H9 (cell line): ENCODE measurements around the gene FAM83C. TPM values are rescaled to one million over a fixed set of nuclear protein-coding genes. Genes with fewer than 3 reads are reported as not detected.

Experiments used
- DNase-seq: peaks from one replicate; pipeline ENCODE4 v3.0.0-alpha.2; 2017
- H2AFZ ChIP-seq: one replicate; pipeline ENCODE4 v1.6.1; 2013; ENCODE audit warnings: mild to moderate bottlenecking, low read length, control low read depth, moderate library complexity
- H2AK5ac ChIP-seq: 2 replicates; pipeline ENCODE4 v1.6.1; 2013; ENCODE audit warnings: low read length, control low read depth, mixed read lengths; ENCODE audit not compliant: insufficient read length
- H2BK120ac ChIP-seq: one replicate; pipeline ENCODE4 v1.6.1; 2013; ENCODE audit warnings: low read depth, mild to moderate bottlenecking, low read length, control low read depth, inconsistent platforms; ENCODE audit not compliant: poor library complexity, severe bottlenecking
- H2BK12ac ChIP-seq: 2 replicates; pipeline ENCODE4 v1.6.1; 2013; ENCODE audit warnings: low read length, control low read depth, mixed read lengths, low read depth; ENCODE audit not compliant: insufficient read length
- H2BK15ac ChIP-seq: 2 replicates; pipeline ENCODE4 v1.6.1; 2013; ENCODE audit warnings: low read depth, low read length, control low read depth
- H2BK20ac ChIP-seq: one replicate; pipeline ENCODE4 v1.6.1; 2013; ENCODE audit warnings: low read depth, mild to moderate bottlenecking, low read length, control low read depth, inconsistent platforms; ENCODE audit not compliant: poor library complexity, severe bottlenecking
- H2BK5ac ChIP-seq: 2 replicates; pipeline ENCODE4 v1.6.1; 2013; ENCODE audit warnings: low read length, control low read depth, mixed read lengths; ENCODE audit not compliant: insufficient read length
- H3K14ac ChIP-seq: 2 replicates; pipeline ENCODE4 v1.6.1; 2013; ENCODE audit warnings: low read length, control low read depth; ENCODE audit not compliant: insufficient read depth
- H3K18ac ChIP-seq: 2 replicates; pipeline ENCODE4 v1.6.1; 2013; ENCODE audit warnings: low read depth, mild to moderate bottlenecking, mixed read lengths, low read length, control low read depth; ENCODE audit not compliant: insufficient read length
- H3K23ac ChIP-seq: 2 replicates; pipeline ENCODE4 v1.6.1; 2013; ENCODE audit warnings: low read length, control low read depth, mixed read lengths, low read depth; ENCODE audit not compliant: insufficient read length
- H3K23me2 ChIP-seq: 2 replicates; pipeline ENCODE4 v1.6.1; 2013; ENCODE audit warnings: low read depth, mild to moderate bottlenecking, mixed read lengths, low read length, control low read depth; ENCODE audit not compliant: insufficient read length, poor library complexity, severe bottlenecking
- H3K27ac ChIP-seq: 2 replicates; pipeline ENCODE4 v1.5.1; 2013; ENCODE audit warnings: low read length, control low read depth, mixed read lengths, low read depth; ENCODE audit not compliant: insufficient read length
- H3K27me3 ChIP-seq: 2 replicates; pipeline ENCODE4 v1.6.1; 2013; ENCODE audit warnings: low read length, control low read depth, inconsistent platforms; ENCODE audit not compliant: insufficient read depth
- H3K4ac ChIP-seq: 2 replicates; pipeline ENCODE4 v1.6.1; 2013; ENCODE audit warnings: low read depth, mild to moderate bottlenecking, control low read depth, inconsistent platforms, low read length, moderate library complexity
- H3K4me1 ChIP-seq: 2 replicates; pipeline ENCODE4 v1.6.1; 2013; ENCODE audit warnings: low read length, control low read depth, inconsistent platforms; ENCODE audit not compliant: insufficient read depth
- H3K4me2 ChIP-seq: 2 replicates; pipeline ENCODE4 v1.6.1; 2013; ENCODE audit warnings: low read length, control low read depth, mixed read lengths; ENCODE audit not compliant: insufficient read length, insufficient read depth
- H3K56ac ChIP-seq: 2 replicates; pipeline ENCODE4 v1.6.1; 2013; ENCODE audit warnings: low read depth, mild to moderate bottlenecking, mixed read lengths, low read length, control low read depth; ENCODE audit not compliant: insufficient read length
- H3K79me1 ChIP-seq: 2 replicates; pipeline ENCODE4 v1.6.1; 2013; ENCODE audit warnings: low read depth, mild to moderate bottlenecking, moderate library complexity, low read length, control low read depth, inconsistent platforms; ENCODE audit not compliant: insufficient read depth, poor library complexity, severe bottlenecking
- H3K79me2 ChIP-seq: 2 replicates; pipeline ENCODE4 v1.6.1; 2013; ENCODE audit warnings: low read length, control low read depth, inconsistent platforms; ENCODE audit not compliant: insufficient read depth
- H3K9ac ChIP-seq: 2 replicates; pipeline ENCODE4 v1.6.1; 2013; ENCODE audit warnings: low read length, control low read depth, mixed read lengths; ENCODE audit not compliant: insufficient read length; ENCODE audit errors: extremely low read depth
- H3K9me3 ChIP-seq: one replicate; pipeline ENCODE4 v1.6.1; 2013; ENCODE audit warnings: low read depth, low read length, inconsistent platforms; ENCODE audit not compliant: control insufficient read depth
- H3T11ph ChIP-seq: one replicate; pipeline ENCODE4 v1.6.1; 2013; ENCODE audit warnings: mild to moderate bottlenecking, low read length, control low read depth, inconsistent platforms
- H4K20me1 ChIP-seq: one replicate; pipeline ENCODE4 v1.6.1; 2013; ENCODE audit not compliant: control insufficient read depth, insufficient read length, insufficient read depth
- H4K5ac ChIP-seq: 2 replicates; pipeline ENCODE4 v1.6.1; 2013; ENCODE audit warnings: low read depth, mild to moderate bottlenecking, mixed read lengths, low read length, control low read depth; ENCODE audit not compliant: insufficient read length
- H4K8ac ChIP-seq: replicated peaks from 2 replicates; pipeline ENCODE4 v1.6.1; 2013; ENCODE audit warnings: low read length, control low read depth, mixed read lengths, low read depth; ENCODE audit not compliant: insufficient read length
- H4K91ac ChIP-seq: 2 replicates; pipeline ENCODE4 v1.6.1; 2013; ENCODE audit warnings: low read depth, mild to moderate bottlenecking, moderate library complexity, mixed read lengths, low read length, control low read depth; ENCODE audit not compliant: insufficient read length
- H3K27ac Mint-ChIP-seq, 3 experiments: 2 replicates in 2 of 3; 3 replicates in 1 of 3; pipeline ENCODE4 v1.8.0; 2020 to 2021; ENCODE audit warnings: mixed read lengths in 3 of 3, mild to moderate bottlenecking in 1 of 3, moderate library complexity in 1 of 3
- H3K27me3 Mint-ChIP-seq: 2 replicates; pipeline ENCODE4 v1.8.0; 2021; ENCODE audit warnings: low read depth, mild to moderate bottlenecking, moderate library complexity, mixed read lengths
- H3K36me3 Mint-ChIP-seq, 3 experiments: 2 replicates in 2 of 3; 3 replicates in 1 of 3; pipeline ENCODE4 v1.8.0; 2020 to 2021; ENCODE audit warnings: low read depth in 3 of 3, mixed read lengths in 3 of 3; ENCODE audit not compliant: insufficient read depth in 1 of 3
- H3K4me1 Mint-ChIP-seq, 2 experiments: 2 replicates each; pipeline ENCODE4 v1.8.0; 2020; ENCODE audit warnings: mixed read lengths in 2 of 2
- H3K4me3 Mint-ChIP-seq, 2 experiments: 2 replicates in 1 of 2; 3 replicates in 1 of 2; pipeline ENCODE4 v1.8.0; 2020 to 2021; ENCODE audit warnings: mild to moderate bottlenecking in 2 of 2, mixed read lengths in 2 of 2, moderate library complexity in 1 of 2
- H3K9me3 Mint-ChIP-seq, 2 experiments: 2 replicates in 1 of 2; 3 replicates in 1 of 2; pipeline ENCODE4 v1.8.0; 2020; ENCODE audit warnings: mild to moderate bottlenecking in 2 of 2, mixed read lengths in 2 of 2, moderate library complexity in 1 of 2
- CTCF ChIP-seq: fragments of 200-600 bp; sonication (generic); conservative IDR thresholded peaks from 3 replicates; pipeline ENCODE4 v1.8.0; 2021; ENCODE audit warnings: antibody characterized with exemption, mild to moderate bottlenecking
- WGBS: extraction: QIAGEN DNeasy Blood & Tissue Kit; methylation state at CpG from one replicate; pipeline ENCODE4 v1.1.7; 2013; ENCODE audit warnings: missing lambda C conversion rate, low lambda C conversion rate, mixed read lengths; ENCODE audit not compliant: insufficient read length; ENCODE audit errors: extremely low coverage; 5-methylcytosine and 5-hydroxymethylcytosine counted together
- total RNA-seq: library from RNA; stranded (reverse); gene quantifications from 2 replicates; pipeline ENCODE4 v1.2.1, GENCODE V29; 2021

The FAM83C gene
- total RNA-seq, 1 experiment from 2014 or later, result not detected

GRCh38 chr20:35238735-35239134 lies 53.5 kb downstream of the FAM83C start:
- H3K27ac ChIP-seq, result no peak overlapping the region
- H2AFZ ChIP-seq, result no peak overlapping the region
- no CpG with 5 or more reads among the region's 5 CpGs for WGBS
- H3K79me2 ChIP-seq, result no peaks in the 10 kb centered on the region
- H2BK12ac ChIP-seq, result no peak overlapping the region
- H3K9me3 ChIP-seq, result no peaks in the 10 kb centered on the region
- no peak overlapping the region for H2BK5ac ChIP-seq
- no peak overlapping the region for H3K9ac ChIP-seq
- no peak overlapping the region for H2BK120ac ChIP-seq
- no peaks in the 10 kb centered on the region for H3K79me1 ChIP-seq
- peaks cover 18 to 25% of the 10 kb centered on the region in 2 experiments for H3K4me1 Mint-ChIP-seq
- no peak overlapping the region for H3T11ph ChIP-seq
- H3K27me3 ChIP-seq, result no peaks in the 10 kb centered on the region
- H3K27ac Mint-ChIP-seq, result no peak overlapping the region
- no peak overlapping the region for H2AK5ac ChIP-seq
- H3K4me2 ChIP-seq, result no peak overlapping the region
- H3K4me3 Mint-ChIP-seq, result no peak overlapping the region
- TF ChIP-seq CTCF, result no peak
- H3K56ac ChIP-seq, result no peak overlapping the region
- H3K23ac ChIP-seq, result no peak overlapping the region
- no peak overlapping the region for H3K4ac ChIP-seq
- H3K23me2 ChIP-seq, result no peaks in the 10 kb centered on the region
- peaks cover 8% of the 10 kb centered on the region; the same call in 1 of the 2 replicates for H3K4me1 ChIP-seq
- no peak overlapping the region for H4K8ac ChIP-seq
- no peak overlapping the region for H4K5ac ChIP-seq
- H2BK15ac ChIP-seq, result no peak overlapping the region
- no peak overlapping the region for H4K91ac ChIP-seq
- peaks cover 2% of the 10 kb centered on the region; the same call in 1 of the 2 replicates for H3K27me3 Mint-ChIP-seq
- H3K9me3 Mint-ChIP-seq, result peaks cover 0 to 3% of the 10 kb centered on the region in 2 experiments; a peak in 2 of 5 replicates
- H3K36me3 Mint-ChIP-seq, result peaks cover 0 to 14% (median 5%) of the 10 kb centered on the region in 3 experiments; a peak in 4 of 7 replicates
- no peak for DNase-seq
- H4K20me1 ChIP-seq, result no peaks in the 10 kb centered on the region
- no peak overlapping the region for H3K18ac ChIP-seq
- H2BK20ac ChIP-seq, result no peak overlapping the region
- no peak overlapping the region for H3K14ac ChIP-seq
